NCI-H2227 treated with DMSO at 0.1 percent for 48 hours (cell line): ENCODE measurements around the gene CCNY.

Source experiments
- DNase-seq: peaks from one replicate; lab custom pipeline; 2025; lab: John Stamatoyannopoulos, UW

Gene CCNY

DNA sequence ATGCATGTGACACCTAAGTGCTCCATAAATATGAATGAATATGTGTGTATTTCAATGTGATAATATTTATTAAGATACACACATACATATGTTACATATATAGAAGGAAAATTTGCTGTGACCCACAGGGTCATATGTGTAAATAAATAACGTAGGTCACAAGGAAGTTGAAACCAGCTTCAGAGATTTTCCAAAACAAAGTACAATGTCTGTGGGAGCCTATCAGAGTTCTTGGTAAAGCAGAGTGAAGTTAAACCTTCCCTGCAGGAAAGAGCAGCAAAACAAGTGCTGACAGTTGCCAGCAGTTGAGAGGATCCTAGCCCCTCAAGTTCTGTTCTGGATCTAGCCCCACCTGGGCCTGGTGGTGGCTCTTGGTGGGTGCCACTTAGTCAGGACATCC lies 91.2 kb downstream of the CCNY start:
- DNase-seq, result no peak

GRCh38 chr10:35428521-35428920 lies 92.2 kb downstream of the CCNY start:
- DNase-seq, result no peak

DNA sequence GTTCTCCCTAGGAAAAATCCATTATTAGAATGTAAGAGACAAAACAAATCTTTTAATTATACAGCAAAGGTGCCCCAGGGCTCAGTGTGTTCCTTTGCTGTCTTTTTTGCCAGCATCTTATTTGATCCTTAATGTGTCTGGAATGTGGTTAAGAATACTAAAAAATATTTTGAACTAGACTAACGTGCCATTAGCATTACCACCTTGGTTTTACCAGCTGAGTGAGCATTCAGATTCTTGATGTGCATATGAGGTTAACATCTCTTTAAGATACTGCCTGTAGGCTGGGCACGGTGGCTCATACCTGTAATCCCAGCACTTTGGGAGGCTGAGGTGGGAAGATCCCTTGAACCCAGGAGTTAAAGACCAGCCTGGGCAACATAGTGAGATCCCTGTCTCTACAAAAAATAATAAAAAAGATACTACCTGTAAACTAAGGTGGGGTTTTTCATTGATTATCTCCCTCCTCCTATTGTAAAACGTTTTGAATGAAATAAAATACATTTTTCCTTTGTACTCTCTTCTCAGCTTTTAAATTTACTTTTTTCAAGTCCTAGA lies 96.6 kb downstream of the CCNY start:
- DNase-seq, result no peak

- DNase-seq, result peak; percentile 13
Measured at GRCh38 chr10:35433851-35434426, 97.6 kb downstream of the CCNY start.

DNA sequence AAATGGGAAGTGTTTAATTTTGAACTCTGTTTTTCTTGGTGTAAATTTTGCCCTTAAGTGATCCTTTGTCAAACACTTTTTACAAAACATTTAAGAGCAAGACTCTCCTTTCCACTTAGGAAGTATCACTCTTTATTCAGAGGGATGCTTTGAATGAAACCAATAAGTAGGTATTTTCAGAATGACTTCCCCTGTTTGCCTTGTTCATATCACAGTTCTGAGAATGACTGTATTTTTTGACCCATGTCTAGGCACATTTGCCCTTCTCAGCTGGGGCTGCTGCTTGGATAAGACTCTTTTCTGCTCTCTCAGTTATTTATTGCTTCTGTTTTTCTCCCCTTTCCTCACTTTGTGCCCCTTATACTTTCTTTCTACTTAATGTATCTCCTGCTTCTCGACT lies 98.2 kb downstream of the CCNY start:
- no peak for DNase-seq

DNA sequence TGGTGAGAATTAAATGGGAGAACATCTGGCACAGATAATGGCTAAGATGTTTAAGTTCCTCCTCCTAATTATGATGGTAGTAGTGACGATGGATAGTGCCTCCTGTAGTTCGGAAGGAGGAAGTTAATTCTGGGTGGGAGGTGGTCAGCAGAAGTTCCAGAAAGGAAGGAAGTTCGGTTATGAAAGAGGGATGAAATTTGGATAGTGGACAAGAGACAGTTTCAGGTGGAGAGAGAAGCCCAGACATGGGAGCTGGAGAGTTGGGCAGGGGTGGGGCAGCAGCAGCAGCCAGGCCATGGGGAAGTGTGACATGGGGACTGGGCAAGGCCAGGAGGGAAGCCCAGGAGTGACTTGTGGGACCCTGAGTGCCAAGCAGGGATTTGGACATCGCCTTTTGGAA lies 99.5 kb downstream of the CCNY start:
- DNase-seq, result no peak

DNA sequence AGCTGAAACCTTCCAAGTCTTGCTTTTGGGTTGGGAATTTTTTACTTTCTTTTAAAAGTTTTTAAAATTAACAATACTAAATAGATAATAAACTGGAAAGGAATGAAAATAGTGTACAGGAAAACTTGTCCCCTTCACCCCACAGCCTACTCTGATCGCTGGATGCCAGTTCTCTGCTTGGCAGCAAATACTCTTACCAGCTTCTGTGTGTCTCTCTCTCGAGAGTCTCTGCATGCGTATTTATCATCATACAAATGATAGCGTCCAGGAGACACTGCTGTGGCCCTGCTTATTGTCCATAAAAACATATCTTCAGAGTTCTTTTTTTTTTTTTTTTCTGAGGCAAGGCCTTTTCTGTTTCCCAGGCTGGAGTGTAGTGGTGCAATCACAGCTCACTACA lies 101.5 kb downstream of the CCNY start:
- no peak for DNase-seq

GRCh38 chr10:35438718-35439571 lies 102.6 kb downstream of the CCNY start:
- no peak for DNase-seq

DNA sequence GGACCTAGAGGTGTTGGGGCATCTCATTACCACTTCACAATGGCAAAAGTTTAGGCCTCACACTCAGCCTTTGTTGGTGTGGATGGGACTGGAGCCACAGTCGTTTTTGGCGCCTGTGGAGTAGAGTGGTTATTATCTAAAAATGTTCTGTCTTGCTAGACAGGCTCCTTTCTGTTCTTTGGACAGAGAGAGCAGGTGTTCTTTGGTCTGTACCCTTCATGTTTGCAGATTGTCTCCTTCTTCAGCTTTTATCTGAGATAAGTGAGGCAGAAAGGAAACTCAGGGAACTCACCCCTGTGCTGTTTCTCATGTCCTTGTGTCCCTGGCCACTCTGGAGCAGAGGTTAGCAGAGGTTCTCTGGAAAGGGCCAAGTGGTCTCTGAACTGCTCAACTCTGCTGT lies 103.7 kb downstream of the CCNY start:
- no peak for DNase-seq

DNA sequence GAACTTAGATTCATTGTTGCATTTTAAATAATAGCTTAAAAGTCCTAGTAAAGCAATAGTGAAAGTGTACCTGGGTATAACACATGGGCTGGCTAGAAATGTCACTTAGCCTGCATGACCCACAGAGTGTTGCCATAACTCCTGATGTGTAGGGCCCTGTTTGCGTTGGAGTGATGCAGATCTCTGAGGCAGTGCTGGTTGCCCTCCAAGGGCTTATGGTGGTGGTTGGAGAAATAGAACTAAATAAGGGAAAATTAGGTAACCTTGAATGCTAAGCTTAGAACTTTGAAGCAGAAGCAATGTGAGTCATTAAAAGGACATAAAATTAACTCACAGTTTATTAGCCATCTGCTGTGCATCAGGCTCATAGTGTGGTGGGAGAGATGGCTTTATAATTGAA lies 105.7 kb downstream of the CCNY start:
- no peak for DNase-seq

GRCh38 chr10:35442592-35442991 lies 106.3 kb downstream of the CCNY start:
- no peak for DNase-seq

GRCh38 chr10:35443858-35444257 lies 107.5 kb downstream of the CCNY start:
- no peak for DNase-seq

GRCh38 chr10:35445150-35445884 lies 109.0 kb downstream of the CCNY start:
- DNase-seq, result no peak

- DNase-seq, result no peak
Measured at GRCh38 chr10:35446439-35446838, 110.1 kb downstream of the CCNY start.

DNA sequence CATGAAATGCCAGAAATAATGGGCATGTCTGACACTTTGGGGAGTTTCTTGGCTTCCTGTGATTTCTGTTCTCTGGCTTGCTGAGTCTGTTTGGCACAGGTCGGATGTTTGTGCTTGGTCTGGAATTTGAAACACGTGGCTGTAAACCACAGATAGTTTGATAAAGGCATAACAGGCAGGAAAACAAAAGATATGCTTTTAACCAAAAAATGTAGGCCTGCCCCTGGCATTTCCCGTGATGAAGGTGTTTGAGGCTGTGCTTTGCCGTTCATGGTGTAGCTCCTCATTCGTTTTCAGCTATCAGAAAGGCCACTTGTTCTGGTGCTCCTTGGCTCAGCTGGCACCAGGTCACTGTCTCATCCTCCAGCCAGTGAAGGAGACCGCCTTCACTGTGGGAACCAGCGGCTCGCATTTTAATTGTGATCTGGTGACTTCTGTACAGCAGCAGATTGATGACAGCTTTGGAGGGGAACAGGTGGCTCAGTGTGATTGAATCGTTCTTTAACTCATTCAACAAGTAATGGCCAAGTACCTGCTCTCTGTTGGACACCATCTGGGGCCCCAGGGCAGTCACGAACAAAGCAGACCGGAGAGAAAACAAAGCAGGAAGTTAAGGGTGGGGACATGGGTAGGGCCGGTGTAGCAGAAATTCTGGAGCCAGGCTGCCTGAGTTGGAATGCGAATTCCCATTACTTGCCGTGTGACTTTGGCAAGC lies 111.5 kb downstream of the CCNY start:
- peak; percentile 5 for DNase-seq

- DNase-seq, result peak; percentile 38
Measured at GRCh38 chr10:35448687-35449662, 112.7 kb downstream of the CCNY start.

- no peak for DNase-seq
Measured at GRCh38 chr10:35449944-35450343, 113.6 kb downstream of the CCNY start.

GRCh38 chr10:35451151-35452016 lies 115.1 kb downstream of the CCNY start:
- DNase-seq, result no peak

DNA sequence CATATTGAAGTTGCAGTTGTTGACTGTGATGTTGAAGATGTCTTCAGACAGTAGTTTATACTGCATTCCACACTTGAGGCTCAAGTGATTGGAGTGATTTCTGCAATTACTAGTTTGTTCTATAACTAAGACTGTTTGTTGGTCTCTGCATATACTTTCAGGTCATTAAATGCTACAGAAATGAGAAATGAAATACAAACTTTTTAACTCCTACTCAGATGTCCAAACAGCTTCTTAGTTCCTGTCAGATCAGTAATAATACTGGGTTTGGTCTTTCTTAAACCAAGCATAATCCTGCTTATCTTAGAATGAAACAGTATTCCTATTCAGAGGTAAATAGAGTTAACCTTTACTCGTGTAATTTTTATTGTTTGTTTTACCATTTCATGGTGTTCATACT lies 115.9 kb downstream of the CCNY start:
- DNase-seq, result no peak

DNA sequence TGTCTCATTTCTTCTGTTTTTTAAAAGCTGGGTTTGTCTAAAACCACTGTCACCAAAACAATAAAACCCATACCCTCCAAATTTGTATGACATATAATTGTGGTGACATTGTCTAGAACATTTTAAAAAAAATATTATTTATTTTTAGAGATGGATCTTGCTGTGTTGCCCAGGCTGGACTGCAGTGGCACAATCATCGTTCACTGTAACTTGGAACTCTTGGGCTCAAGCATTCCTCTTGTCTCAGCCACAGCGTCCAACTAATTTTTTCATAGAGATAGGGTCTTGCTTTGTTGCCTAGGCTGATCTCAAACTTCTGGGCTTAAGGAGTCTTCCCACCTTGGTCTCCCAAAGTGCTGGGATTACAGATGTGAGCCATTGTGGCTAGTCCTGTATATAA lies 116.5 kb downstream of the CCNY start:
- no peak for DNase-seq
